CD4-positive, alpha-beta T cell treated with Interleukin-6 for 4 hours (primary cell): ENCODE measurements around the gene SEMA6A.
"Not testable (repeated sequence)": the region's sequence is repeated elsewhere in the genome, so short reads cannot be mapped to it uniquely, and the experiment has no call there.

Experiments
- DNase-seq: peaks from one replicate; pipeline ENCODE4 v3.0.0-alpha.2; 2020; ENCODE audit warnings: mixed read lengths

The SEMA6A gene

DNA sequence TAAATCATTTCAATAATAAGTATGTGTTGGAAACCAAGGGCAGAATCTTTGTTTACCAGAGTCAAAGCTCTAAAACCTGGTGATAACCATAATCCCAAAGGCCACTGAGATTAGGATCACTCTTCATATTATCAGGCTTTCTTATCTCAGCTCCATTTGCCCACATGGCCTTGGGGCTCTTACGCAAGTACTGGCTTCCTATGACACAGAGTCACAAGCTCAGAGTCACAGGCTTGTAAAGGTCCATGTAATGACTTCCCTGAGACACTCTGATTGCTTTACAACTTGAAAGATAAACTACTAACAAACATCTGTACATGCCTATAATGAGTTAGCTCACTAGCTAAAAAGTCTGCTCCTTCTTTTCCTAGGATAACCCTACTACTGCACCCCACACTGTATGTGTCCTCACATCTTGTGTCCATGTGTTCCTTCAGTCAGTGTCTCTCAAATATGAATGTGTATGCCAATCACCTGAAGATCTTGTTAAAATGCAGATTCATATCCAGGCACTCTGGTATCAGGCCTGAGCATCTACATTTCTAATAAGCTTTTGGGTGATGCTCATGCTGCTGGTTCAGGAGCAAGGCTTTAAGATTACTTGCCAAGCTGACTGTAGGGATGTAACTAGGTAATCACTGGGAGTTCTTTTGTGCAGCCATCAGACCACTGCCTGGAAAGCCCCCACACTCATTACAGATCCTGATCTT, 28.4 kb downstream of the SEMA6A start:
- DNase-seq = no peak

DNA sequence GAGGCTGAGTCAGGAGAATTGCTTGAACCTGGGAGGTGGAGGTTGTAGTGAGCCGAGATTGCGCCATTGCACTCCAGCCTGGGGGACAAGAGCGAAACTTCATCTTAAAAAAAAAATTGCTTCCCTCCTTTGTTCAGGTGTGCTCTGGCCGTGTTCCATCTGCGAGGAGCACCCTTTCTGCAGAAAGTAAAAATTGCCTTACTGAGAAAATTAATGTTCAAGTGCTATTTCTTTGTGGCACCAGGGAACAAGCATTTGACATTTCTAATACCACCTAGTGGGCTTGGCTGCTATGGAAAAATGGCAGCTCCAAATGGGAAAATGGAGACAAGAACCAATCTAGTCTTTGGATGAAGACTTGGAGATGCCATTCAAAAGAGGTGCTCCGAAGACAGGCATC, 29.2 kb downstream of the SEMA6A start:
- not testable (repeated sequence) for DNase-seq

DNA sequence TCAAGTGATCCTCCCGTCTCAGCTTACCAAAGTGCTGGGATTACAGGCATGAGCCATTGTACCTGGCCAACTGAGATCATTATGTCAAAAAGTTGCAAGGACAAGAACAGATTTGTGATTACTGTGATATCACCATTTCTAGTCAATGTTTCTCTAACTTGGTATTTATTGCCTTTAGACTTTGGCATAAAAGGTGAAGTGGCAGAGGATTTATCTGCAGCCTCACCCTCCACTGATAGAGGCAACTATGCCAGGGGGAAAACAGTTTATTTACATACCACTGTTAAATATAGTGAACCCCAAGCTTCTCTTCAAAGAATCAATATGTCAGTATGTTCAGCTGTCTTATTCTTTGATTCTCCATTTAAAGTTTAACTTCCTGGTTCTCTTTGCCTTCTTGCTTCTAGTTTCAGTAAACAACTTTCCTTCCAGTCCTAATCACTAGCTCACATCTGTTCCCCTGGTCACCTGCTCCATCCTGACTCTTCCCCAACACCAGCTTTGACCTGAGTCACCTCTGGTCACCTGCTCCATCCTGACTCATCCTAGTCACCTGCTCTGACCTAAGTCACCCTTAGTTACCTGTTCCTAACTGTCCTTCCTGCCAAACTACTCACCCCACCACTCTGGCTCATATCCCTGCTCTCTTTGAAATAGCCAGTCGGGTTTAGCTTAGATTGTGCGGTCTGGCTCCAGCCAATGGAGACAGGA, 29.9 kb downstream of the SEMA6A start:
- no peak for DNase-seq

DNA sequence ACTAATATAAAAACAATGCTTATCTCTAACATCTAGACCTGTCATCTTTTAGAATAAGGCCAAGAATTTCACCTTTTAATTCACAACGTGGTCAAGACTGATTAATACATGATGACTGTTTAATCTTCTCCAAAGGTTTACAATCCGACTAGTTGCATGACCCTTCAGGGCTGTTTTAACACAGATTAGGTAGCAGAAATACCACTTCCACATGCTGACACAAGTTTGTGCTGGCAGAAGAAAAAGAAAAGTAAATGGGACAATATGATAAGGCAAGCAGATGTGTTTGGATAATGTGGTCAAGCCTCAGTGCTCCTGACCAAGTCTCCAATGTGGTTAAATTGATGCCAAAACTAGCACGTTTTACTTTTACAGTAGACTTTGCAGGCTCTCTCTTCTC, 31.1 kb downstream of the SEMA6A start:
- no peak for DNase-seq

DNA sequence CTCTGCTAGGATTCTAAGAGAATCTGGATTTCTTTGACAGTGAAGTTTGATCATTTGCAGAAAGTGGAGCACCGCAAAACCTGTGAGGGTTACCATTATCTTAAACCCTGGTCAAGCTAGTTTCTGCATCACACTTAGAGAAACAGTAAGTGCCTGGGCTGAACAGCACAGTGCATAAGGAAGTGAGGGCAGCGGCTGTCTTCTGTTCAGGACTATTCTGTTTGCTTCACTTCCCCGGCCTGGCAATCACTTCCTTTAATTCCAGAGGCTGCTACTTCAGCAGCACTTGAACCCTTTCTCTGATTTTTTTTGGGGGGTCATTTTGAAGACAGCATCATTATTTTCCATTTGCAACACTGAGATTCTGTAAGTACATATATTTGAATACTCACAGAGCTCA, 32.0 kb downstream of the SEMA6A start:
- DNase-seq = no peak

DNA sequence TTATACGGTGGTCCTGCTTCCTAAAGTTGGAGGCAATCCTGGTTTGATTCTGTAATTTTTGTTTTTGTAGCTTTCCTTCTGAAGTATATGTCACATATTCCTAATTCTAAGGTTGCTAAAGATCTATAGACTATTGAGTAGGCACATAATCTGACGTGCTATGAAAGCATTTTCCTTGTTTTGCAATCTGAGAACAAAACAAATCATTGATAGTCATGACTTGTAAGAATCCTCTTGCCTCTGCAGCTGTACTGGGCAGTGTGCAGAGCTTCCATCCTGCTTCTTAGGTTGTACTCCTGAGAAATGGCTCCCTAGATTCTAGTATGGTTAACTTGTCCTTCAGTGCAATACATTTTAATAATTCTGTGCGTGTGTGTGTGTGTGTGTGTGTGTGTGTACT, 35.4 kb downstream of the SEMA6A start:
- DNase-seq = no peak

DNA sequence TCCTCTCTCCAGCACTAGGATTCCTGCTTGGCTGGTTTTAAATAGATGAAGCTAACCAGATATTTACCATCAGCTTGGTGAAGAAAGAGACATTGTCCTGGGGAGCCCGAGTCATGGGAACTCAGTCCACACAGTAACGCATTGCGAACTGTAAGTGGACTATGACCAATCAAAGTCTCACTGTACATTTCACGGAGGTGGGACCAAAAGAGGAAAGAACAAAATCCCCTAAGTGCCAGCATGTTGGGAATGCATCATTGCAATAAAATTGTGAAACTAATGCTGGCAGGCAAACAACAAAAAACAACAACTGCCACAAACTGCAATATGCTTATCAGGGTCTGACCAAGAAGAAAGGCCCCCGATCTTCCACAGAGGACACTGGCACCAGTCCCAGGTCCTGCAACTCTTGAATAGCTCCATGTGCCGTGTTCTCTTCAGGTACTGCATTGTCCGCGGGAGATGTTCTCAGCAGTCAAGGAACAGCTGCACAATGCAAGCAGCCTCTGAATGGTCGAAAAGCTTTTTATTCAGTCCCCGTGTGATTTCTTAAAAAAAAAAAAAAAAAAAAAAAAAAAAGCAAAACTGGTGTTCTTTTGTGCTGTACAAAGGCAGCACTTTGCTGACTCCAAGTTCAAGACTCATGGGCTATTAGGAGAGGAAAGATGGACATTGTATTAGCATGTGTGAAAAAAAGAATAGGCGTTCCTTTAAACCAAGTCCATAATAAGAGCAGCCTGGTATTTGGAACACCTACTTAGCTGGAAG, 38.1 kb downstream of the SEMA6A start:
- no peak for DNase-seq

DNA sequence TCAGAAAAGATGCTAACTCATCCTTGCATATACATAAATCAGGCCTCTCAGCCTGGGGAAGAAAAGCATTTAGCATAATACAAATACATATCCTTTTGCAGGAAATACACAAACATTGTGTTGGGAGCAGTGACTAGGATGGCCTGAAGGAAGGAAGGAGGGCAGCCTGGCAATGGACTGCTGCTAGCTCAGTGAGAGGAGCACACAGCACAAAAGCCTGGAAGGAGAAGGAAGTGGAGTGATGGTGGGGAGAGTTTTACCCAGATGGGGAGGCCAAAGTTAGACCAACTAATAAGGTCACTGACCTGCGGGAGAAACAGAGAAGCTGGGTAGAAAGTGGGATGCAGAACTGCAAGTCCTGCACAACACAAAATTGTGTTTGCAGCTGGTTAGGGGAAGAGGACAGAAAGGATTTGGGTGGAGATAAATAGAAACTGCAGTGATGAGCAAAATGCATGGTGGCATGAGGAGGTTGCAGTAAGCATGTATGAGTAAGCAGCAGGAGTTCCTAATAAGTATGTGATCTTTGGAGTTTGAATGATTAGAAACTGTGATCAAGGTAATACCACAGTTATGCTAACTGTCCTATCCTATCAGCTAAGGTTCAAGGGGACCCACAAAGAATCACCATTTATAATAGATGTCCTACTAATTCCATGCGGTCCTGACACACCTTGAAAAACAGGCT, 39.5 kb downstream of the SEMA6A start:
- no peak for DNase-seq

DNA sequence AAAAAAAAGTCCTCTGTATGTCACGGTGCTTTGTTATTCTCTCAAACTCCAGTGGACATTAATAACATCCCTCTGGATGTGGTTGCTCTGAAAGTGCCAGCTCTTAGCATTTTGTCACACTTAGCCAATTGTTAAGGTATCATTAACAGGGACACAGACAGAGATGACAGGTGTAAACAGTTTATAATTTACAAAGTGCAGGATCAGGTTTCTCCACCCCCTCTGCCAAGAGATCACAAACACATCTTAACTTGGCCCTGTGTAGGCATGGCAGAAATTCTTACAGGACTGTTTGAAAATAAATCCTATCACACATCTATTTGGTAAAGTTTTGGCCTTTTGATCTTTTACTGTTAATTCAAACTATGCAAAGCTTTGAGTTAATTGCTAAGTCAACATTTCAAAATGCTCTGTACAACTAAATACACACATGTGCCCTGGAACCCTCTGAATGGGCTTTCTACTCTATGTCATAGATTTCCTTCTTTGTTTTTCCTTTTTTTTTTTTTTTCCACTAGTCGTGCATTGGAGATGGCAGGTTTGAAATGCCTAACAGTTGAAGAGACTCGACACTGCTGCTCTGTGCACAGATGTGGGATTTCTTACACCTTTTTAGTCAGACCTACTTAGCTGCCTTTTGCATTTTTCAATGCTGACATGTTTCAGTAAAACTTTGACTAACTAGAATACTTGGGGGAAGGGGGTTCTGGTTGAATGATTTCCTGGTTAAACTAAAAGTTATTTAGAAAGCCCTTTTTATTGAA, 41.7 kb downstream of the SEMA6A start:
- DNase-seq = no peak

DNA sequence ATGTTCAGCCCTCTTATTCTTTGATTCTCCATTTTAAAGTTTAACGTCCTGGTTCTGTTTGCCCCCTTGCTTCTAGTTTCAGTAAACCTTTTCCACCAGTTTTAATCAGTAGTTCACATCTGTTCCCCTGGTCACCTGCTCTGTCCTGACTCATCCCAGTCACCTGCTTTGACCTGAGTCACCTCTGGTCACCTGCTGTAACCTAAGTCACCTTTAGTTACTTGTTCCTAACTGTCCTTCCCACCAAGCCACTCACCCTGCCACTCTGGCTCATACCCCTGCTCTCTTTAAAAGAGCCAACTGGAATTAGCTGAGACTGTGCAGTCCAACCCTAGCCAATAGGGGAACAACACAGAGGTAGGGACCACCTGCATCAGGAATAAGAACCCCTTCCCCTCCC, 43.0 kb downstream of the SEMA6A start:
- DNase-seq = no peak

DNA sequence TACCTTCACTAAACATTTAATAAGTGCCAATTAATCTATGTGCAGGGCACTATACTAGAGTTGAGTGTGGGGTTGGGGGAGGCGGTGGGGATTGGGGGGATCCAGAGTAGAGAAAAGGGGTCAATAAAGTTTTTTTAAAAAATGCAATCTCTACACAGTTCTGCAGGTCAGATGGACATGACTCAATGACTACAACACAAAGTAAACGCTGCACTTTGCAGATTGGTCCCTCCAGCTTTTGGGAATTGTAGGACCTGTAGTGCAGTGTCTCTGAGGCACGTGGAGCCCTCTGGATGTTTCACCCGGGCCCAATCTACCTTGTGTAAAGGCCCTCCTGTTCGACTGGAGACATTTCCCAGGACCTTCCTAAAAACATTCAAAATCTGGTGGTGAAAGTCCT, 43.5 kb downstream of the SEMA6A start:
- no peak for DNase-seq

DNA sequence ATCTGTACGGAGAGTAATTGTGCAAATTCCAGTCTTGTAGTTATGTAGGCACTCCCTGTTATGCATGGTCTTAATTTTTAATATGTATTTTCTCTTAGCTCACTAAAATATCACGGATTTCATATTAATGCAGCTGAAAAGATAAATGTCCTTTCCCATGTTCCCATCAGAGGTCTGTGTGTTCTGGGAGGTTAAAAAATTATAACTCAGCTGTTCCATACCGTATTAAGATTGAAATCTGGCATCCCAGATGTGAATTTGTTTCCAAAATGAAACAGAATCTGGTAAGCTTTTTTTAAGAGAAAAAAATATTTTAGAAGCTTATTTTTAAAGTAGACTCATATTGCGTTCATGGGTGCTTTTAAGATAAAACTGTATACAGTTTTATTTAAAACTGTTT, 44.3 kb downstream of the SEMA6A start:
- DNase-seq = no peak

DNA sequence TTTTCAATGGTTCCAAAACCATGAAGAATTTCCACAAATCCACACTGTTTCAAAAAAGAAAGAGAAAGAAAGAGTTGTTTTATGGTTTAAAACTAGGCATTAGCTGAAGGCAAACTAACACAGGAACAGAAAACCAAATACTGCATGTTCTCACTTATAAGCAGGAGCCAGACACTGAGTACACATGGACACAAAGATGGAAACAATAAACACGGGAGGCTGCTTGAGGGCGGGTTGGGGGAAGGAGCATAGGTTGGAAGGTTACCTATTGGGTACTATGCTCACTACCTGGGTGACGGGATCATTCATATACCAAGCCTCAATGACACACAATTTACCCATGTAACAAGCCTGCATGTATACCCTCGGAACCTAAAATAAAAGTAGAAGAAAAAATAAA, 45.0 kb downstream of the SEMA6A start:
- DNase-seq = no peak

DNA sequence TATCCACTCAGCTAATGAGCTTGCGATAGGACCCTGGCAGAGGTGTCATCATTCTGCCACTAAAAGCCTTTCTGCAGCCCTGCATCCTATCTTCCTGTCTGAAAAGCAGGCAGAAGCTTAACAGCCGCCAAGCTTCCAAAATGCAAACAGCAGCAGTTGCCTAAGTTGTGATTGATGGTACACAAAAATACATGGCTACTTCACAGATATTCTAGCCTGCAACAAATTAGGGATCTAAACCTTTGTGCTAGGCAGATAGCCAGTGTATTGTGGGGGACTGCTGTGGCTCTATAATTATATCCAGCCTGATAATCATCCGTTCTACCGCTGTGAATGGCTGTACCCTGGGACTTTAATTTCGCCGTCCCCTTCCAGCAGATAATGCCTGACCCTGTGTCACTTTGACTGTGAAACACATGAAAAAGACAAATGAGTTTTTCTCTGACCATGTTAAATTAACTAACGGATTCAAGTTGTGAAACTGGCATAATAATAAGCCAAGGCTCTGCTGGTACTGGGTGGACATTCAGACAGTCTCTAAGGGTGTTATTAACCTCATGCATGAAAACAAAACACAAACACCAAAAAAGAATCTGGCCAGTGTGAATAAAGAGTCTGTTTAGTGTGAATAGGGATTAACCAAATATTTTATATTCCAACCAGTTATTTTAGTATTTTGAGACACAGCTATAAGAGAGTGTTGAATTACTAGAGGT, 45.9 kb downstream of the SEMA6A start:
- no peak for DNase-seq

DNA sequence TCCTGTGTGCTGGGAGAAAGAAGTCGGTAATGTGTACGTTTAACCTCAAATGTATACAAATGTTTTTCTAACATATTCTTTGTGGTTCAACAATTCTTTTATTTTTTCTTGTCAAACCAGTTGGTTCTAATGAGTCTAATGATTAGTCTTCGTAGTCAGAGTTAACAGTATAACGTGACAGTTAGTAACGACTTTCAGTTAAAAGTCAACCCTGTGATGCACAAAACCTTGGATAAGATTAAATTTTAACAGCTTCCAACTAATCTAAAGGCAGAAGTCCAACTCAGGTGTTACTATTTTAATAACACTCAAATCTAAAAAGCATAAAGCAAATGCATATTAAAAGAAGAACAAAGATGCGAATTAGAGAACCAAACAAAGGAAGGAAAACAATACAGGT, 47.0 kb downstream of the SEMA6A start:
- no peak for DNase-seq

DNA sequence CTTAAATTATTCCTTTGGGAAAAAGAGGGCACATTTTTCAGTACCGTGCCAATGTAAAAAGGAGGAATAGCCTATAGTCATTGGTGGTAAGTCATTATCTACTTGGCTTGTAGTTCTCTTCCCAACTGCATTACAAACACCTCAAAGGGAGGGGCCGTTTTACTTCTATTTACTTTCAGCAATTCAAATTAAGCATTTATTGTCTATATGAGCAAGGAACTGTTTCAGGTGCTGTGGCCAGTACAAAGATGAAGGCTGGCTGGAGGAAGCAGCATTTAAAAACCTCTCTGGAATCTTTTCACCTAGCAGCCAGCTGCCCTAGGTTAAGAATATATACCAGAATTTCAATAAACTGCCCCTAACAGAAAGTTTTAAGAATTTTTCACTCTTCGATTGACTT, 48.9 kb downstream of the SEMA6A start:
- DNase-seq = no peak

DNA sequence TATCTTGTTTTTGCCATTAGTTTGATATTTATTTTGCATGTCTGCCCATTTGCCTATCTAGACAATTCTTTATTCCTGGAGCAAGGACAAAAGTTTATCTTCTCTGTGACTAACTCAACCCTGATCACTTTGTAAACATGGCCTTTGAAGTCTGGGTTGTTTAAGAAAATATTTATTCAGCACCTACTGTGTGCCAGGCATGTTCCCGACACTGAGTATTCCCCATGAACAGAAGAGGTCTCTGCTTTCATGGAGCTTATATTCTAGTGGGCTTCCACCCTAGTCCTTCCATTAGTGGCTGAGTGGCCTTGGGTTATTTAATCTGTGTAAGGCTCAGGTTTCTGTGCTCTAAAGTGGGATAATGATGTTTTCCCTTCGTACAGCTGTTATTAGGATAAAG, 49.7 kb downstream of the SEMA6A start:
- DNase-seq = no peak

DNA sequence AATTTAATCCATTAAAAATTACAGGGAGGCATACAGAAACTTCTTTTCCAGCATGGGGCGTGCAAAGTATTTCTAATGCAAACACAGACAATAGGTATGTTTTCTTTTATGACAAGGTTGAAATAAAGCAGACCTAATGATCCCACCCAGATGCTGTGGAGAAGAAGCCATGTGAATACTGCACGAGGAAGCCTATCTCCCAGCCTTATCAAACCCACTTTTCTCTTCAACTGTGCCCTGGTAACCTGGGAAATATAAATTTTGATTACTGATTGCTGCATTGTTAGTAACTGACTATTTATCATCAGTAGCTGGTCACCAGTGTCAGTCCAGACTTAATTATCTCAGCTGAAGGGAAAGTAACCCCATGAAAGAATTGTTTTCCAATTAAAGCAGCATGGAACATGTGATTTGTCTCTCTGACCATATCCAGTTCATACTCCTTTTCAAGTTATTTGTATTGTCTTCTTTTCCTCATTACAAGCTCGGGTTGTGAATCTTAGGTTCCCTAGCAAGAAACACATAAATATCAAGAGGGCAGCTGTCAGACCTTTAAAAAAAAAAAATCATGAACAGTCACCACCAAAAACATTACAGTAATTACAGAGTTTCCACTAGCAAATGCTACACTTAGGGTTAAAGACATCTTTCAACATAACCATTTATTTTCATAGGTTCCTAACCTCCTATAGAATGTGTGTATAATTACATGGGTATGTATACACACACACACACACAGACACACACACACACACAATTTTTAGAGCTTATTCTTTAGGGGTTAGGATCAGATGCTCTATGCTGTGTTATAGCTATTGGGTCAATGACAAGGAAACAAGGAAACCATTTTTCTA, 50.3 kb downstream of the SEMA6A start:
- no peak for DNase-seq

DNA sequence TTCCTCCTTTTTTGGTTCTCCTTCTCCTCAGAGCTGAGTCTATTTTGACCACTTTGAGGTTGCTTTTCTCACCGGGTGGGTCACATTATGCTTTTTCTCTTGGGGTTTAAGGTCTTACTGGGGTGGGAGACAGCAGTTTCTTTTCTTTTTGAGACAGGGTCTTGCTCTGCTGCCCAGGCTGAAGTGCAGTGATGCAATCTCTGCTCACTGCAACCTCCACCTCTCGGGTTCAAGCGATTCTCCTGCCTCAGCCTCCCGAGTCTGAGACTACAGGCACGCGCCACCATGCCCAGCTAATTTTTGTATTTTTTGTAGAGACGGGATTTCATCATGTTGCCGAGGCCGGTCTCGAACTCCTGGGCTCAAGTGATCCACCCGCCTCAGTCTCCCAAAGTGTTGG, 51.4 kb downstream of the SEMA6A start:
- not testable (repeated sequence) for DNase-seq

DNA sequence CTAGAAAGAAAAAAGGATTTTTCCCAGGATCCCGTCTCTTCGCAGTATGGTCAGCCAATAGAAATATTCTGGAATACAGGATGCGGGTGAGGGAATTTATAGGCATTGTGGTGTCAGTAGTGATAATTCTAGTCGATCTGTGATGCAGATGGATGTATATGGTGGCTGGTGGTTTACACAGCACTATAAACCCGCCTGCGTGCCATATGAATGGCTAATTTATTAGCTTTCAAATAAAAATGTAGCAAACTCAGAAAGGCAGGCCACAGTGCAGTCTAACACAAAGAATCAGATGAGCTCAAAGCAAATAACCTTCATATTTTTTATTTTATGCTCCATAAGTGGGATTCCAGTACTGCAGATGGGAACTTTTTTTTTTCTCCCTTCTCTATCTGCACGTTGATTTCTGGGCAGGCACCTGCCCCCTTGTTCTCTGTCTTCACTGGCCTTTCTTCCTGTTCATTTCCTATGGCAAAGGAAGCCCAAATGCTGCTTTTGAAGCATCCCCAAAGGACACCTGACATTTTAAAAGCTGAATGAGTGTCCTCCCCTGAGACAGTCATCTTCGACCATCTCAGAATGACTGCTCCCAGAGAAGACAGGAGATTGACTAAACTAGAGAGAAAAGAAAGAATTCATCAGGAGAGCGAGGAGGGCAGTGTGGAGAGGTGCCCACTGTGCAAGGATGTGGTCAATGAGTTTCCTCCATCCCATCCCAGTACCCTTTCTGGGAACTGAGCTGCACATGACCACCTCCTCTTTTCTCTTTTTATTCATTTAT, 52.1 kb downstream of the SEMA6A start:
- no peak for DNase-seq
